PFSK-1 (cell line): Measurements from ENCODE around the gene LIPC.

Experiments
- REST ChIP-seq, 2 experiments: IDR thresholded peaks; 2 replicates each; pipeline versions ENCODE4 v1.6.1 to v1.8.0; 2011 to 2012; ENCODE audit warnings: low read depth in 2 of 2, low read length in 2 of 2, control low read depth in 1 of 2, inconsistent platforms in 1 of 2, mild to moderate bottlenecking in 1 of 2, moderate library complexity in 1 of 2; ENCODE audit not compliant: insufficient read depth in 1 of 2
- TAF1 ChIP-seq: IDR thresholded peaks from 2 replicates; pipeline ENCODE4 v1.6.1; 2012; ENCODE audit warnings: low read length, control low read depth, borderline replicate concordance; ENCODE audit not compliant: insufficient read depth

GRCh38 chr15:58430224-58430787, 1.5 kb upstream of the LIPC start:
- TF ChIP-seq REST (IDR thresholded peaks at IDR 0.05; ENCODE audit: insufficient read depth in 1 of 2, low read depth in 2 of 2, low read length in 2 of 2) (no peak), TAF1 (no peak)
